Pulmonary artery endothelial cell (primary cell): ENCODE measurements around the gene KPNA6. TPM values are rescaled to one million over a fixed set of nuclear protein-coding genes. Genes with fewer than 3 reads are reported as not detected.

ENCODE experiments used
- DNase-seq: peaks from one replicate; pipeline ENCODE4 v3.0.0-alpha.2; 2011; ENCODE audit warnings: low read depth, low spot score
- total RNA-seq: library from RNA; depleted of rRNA; stranded (reverse); fragments of >200 nt; gene quantifications from 2 replicates; pipeline ENCODE4 v1.2.3, GENCODE V29; 2014

KPNA6 gene
- total RNA-seq, 1 donor from 2014 or later = 37.0 TPM

DNA sequence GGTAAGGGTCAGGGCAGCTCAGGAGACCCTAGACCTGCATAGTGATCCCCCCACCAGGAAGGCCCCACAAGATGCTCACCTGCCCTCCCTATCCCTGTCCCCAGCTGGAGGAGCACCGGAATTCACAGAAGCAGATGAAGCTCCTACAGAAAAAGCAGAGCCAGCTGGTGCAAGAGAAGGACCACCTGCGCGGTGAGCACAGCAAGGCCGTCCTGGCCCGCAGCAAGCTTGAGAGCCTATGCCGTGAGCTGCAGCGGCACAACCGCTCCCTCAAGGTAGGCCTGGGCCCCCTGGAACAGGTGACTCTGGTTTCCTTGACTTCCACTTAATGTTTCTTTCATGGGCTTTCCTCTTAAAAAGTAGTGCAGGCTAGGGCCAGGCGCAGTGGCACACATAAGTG, 80.0 kb downstream of the KPNA6 start:
- DNase-seq = no peak

- DNase-seq = no peak
Observed at GRCh38 chr1:32192220-32192948, 84.5 kb downstream of the KPNA6 start.

- DNase-seq = no peak
Observed at GRCh38 chr1:32194984-32195383, 87.1 kb downstream of the KPNA6 start.

- no peak for DNase-seq
Observed at GRCh38 chr1:32195531-32195930, 87.7 kb downstream of the KPNA6 start.

DNA sequence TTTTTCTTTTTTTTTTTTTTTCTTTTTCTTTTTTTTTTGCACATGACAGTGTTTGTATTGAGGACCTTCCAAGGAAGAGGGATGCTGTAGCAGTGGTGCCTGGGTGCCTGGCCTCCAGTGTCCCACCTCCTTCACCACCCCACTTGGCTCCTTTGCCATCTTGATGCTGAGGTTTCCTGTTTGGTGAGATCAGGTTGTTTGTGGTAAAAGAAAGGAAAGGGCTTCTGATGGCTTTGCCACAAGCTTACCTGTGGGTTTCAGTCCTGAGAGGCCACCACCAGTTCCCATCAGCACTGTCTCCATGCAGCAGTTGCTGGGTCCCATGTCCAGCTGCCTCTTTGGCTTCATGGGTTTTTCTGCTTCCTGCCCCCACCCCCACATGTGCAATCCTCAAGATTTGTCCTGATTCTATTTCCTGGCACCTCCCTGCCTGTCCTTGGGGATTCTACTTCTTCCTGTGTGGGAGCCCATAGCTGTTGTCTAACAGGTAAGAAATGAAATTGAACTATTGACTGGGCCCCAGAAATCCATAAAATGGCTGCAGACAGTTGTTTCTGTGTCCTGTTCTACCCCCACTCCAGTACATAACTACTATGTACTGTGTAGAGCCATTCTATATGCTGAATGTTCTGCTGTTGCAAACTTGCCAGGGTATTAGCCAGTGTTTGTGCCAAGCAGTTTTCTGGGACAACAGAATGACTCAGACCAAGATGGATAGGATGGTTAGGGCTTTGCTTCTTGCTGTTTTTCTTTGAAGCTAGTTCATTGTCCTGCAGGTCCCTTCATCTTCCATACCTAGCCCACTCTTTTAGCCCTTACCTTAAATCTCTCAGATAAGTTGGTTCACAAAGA, 88.3 kb downstream of the KPNA6 start:
- DNase-seq = no peak

DNA sequence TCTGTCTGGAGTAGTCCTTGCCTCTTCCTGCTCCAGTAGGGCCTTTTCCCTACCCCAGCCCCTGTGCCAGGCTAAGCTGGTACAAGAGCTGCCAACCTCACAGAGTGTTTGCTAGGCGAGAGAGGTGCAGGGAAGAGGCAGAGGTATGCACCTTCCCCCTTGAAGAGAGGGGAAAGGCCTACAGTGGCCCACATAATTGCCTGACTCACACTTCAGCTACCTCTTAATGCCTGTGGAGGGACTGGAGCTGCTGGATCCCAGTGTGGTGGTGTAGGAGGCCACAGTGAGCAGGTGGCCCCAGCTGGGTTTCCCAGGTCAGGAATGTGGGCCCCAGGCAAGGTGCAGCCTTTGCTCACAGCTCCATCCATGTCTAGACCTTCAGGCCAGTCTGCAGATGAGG, 89.2 kb downstream of the KPNA6 start:
- DNase-seq = no peak

DNA sequence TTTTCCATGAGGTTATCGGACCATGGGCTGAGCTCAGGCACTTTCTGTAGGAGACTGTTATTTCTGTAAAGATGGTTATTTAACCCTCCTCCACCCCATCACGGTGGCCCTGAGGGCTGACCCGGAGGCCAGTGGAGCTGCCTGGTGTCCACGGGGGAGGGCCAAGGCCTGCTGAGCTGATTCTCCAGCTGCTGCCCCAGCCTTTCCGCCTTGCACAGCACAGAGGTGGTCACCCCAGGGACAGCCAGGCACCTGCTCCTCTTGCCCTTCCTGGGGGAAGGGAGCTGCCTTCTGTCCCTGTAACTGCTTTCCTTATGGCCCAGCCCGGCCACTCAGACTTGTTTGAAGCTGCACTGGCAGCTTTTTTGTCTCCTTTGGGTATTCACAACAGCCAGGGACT, 90.0 kb downstream of the KPNA6 start:
- DNase-seq = no peak

- DNase-seq = no peak
Observed at GRCh38 chr1:32198237-32199042, 90.6 kb downstream of the KPNA6 start.

DNA sequence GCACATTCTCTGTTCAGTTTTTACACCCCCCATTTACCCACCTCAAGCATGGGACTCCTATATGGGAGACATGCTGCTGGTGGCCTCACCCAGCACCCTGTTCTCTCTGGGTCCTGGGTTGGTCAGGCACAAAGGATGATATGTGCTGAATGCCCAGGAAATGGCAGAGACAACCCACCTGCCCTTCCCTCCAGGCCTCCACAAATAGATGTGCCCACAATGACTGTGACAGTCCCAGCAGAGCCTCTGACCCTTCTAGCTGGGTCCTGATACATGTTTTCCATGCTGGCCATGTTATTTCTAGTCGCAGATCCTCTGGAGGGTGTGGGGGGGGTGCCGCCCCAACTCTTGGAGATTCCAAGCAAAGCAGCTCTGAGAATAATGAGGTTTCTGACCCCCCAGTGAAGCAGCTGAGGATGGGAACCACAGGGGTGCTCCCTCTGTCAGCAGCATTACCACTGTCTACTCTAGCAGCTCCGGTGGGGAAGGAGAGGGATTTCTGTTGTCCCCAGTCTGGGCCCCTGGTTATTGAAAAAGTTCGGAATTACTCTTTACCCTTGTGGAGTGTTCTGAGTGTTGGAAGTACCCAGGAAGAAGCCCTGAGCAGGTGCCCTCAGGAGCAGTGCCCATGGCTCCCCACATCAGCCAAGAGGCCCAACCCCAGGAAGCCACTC, 91.3 kb downstream of the KPNA6 start:
- no peak for DNase-seq

GRCh38 chr1:32199717-32200072, 91.8 kb downstream of the KPNA6 start:
- DNase-seq = no peak

DNA sequence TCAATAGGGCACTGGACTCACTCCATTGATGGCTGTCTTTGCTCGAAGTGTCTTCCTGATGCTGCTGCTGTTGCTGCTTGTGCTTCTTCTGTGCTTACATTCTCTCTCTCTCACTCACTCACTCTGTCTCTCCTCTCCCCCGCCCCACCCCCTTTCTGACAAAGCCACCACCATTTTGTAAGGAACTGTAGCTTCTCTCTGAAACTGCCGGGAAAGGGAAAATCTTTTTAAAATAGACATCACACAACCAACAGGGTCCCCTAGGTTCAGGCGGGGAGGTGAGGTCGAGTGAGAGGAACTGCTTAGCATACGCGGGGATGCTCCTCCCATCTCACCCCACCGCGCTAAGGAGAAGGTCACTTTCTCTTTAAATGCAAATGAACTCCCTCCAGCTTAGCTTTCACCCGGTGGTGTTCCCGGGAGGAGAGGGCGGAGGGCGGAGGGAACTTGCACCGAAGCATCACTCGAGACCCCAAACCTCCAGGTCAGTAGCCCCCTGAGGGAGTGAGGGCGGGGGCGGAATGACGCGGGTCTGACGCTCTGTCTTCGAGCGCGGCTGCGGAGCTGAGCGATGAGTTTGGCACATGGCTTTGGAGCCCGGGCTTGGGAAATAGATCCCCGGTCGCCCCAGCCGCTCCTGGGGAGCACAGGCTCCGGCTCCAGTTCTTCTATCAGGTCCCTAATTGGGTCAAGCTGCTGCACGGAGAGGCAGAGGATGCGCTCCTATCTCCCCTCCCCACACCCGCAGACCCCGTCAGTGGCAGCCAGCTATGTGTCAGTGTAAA, 92.6 kb downstream of the KPNA6 start, which contains the start of gene CCDC28B:
TSS of gene CCDC28B (plus strand) at position 370 of the 785 bp plus-strand sequence. CDS start 1,341 bp downstream, outside the sequence.
- DNase-seq = no peak

DNA sequence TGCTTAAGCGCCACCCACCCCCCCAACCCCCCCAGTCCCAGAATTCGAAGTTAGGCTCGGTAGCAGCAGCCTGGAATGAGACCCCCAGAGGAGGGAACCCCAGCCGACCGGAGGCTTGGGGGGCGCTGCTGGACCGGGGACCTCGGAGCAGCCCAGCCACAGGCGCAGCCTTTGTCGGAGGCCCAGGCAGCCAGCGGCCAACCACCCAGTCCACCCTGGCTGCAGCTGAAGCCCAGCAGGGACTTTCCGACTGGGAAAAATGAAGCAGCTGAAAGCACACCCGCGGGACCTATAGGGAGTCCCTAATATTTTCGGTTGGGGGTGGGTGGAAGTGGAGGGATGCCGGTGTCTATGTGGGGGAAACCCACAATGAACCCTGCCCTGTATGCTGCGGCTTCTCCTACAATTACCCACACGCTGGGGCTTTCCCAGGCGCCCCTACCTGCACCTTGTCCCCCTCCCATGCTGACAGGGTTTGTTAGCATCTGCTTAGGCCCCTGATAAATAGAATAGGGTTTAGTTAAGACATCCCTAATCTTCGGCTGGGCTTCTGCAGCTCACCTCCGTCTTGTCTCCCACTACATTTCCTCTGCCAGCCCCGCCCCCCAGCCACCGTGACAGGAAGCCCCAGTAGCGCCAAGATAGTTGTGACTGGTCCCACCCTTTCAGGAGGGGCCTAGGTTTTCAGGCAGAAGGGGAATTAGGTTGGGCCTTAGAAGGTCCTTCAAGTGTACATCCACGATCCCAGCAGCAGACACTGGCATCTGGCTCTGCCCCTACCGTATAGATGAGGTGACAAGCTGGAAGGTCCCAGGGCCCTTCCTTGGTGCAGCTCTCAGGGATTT, 93.4 kb downstream of the KPNA6 start:
- no peak for DNase-seq

- DNase-seq = no peak
Observed at GRCh38 chr1:32204943-32205361, 97.1 kb downstream of the KPNA6 start.

- no peak for DNase-seq
Observed at GRCh38 chr1:32205401-32206370, 97.8 kb downstream of the KPNA6 start, which contains the start of gene IQCC. IQCC (plus strand) TSS chr1:32205671; CDS start chr1:32205682, 11 bp downstream.

DNA sequence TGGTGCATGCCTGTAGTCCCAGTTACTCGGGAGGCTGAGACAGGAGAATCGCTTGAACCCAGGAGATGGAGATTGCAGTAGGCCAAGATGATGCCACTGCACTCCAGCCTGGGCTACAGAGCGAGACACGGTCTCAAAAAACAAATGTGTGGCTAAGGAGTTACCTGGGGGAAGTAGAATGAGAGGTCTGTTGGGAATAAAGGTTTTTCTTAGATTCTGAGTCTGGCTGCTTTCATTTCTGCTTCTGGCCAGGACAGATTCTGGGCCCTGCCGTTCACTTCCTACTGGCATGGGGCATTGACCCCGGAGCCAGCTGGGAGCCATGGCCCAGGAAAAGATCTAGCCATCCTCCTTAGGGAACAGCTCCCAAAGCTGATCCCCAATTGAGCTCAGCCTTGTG, 100.6 kb downstream of the KPNA6 start:
- no peak for DNase-seq

GRCh38 chr1:32208891-32209328, 101.1 kb downstream of the KPNA6 start, which contains the start of gene DCDC2B:
DCDC2B (plus strand) TSS chr1:32209089; CDS start chr1:32209094, 5 bp downstream.
- DNase-seq = no peak

DNA sequence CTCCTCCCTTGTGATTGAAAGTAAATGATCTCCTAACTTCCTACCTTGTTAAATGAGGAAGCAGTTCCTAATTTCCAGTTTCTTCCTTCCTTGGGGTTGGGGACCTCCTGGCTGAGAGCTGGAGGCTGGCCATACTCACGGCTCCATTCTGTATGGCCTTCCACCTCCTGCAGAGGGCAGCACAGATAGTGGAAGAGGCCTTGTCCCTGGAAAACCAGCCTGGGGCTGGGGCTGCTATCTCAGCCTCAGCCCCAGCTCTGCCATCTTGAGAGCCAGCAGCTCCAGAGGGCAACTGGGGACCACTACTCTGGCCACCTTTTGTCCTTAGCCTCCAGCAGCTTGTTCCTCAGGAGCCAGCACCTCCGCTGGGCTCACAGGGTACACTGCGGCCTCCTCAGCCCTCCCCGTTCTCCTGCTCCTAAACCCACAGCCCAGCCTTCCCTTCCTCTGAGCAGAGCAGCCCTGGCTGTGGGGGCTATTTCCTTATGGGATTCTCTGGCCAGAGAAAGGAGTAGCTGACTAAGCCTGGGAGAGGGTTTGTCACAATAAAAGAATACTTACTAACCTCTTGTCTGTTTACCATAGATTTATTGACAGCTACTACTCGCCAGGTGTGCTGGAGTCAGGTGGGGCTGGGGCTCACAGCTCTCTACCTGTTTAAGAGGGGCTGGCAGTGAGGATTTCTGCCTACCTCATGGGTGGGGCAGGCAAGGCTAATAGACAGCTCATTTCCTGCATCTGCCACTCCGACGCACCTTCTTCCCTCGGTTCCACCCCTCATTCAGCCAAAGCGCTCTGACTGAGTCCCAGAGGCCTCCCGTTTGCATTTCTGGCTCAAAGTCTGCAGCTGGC, 108.0 kb downstream of the KPNA6 start:
- peak; percentile 27 for DNase-seq
